NB4 (cell line): ENCODE measurements around the gene OTUB2.

ENCODE experiments used
- DNase-seq: peaks from one replicate; pipeline ENCODE4 v3.0.0; 2010; ENCODE audit warnings: low read depth
- H3K4me3 ChIP-seq: one replicate; pipeline ENCODE4 v1.5.1; 2011; ENCODE audit warnings: mild to moderate bottlenecking, low read depth, low read length, moderate library complexity
- MYC ChIP-seq: IDR thresholded peaks from 2 replicates; pipeline ENCODE4 v1.6.1; 2011; ENCODE audit warnings: low read depth, low read length
- POLR2A ChIP-seq: IDR thresholded peaks from 2 replicates; pipeline ENCODE4 v1.6.1; 2011; ENCODE audit warnings: mild to moderate bottlenecking; ENCODE audit not compliant: insufficient read length; ENCODE audit errors: extremely low read depth
- TF ChIP-seq, protein P1 (sequence below): IDR thresholded peaks from one replicate; pipeline ENCODE4 v1.5.1; 2012; ENCODE audit warnings: low read depth, low read length
- TF ChIP-seq, protein P2 (sequence below): IDR thresholded peaks from 2 replicates; pipeline ENCODE4 v1.6.1; 2011; ENCODE audit warnings: low read depth, low read length

OTUB2 gene

DNA sequence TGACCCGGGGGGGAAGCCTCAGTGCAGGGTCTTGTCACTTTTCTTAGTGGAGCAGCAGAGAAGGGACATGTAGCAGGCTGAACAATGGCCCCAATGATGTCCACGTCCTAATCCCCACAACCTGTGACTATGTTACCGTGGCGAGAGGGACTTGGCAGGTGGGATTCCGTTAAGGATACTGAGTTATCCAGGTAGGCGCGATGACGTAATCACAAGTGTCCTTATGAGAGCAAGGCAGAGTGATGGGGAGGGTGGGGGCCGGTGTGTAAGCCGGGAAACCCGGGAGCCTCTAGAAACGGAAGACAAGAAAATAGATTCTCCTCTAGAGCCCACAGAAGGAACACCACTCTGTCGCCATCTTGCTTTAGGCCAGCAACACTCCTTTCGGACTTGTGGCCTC lies 4.4 kb downstream of the OTUB2 start:
- no peak for DNase-seq
- H3K4me3 ChIP-seq, result no peak overlapping the region
- TF ChIP-seq POLR2A, result no peak
- TF ChIP-seq MYC, result no peak
- TF ChIP-seq, protein P1, sequence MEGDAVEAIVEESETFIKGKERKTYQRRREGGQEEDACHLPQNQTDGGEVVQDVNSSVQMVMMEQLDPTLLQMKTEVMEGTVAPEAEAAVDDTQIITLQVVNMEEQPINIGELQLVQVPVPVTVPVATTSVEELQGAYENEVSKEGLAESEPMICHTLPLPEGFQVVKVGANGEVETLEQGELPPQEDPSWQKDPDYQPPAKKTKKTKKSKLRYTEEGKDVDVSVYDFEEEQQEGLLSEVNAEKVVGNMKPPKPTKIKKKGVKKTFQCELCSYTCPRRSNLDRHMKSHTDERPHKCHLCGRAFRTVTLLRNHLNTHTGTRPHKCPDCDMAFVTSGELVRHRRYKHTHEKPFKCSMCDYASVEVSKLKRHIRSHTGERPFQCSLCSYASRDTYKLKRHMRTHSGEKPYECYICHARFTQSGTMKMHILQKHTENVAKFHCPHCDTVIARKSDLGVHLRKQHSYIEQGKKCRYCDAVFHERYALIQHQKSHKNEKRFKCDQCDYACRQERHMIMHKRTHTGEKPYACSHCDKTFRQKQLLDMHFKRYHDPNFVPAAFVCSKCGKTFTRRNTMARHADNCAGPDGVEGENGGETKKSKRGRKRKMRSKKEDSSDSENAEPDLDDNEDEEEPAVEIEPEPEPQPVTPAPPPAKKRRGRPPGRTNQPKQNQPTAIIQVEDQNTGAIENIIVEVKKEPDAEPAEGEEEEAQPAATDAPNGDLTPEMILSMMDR, result no peak
- TF ChIP-seq, protein P2, sequence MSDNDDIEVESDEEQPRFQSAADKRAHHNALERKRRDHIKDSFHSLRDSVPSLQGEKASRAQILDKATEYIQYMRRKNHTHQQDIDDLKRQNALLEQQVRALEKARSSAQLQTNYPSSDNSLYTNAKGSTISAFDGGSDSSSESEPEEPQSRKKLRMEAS, result no peak

DNA sequence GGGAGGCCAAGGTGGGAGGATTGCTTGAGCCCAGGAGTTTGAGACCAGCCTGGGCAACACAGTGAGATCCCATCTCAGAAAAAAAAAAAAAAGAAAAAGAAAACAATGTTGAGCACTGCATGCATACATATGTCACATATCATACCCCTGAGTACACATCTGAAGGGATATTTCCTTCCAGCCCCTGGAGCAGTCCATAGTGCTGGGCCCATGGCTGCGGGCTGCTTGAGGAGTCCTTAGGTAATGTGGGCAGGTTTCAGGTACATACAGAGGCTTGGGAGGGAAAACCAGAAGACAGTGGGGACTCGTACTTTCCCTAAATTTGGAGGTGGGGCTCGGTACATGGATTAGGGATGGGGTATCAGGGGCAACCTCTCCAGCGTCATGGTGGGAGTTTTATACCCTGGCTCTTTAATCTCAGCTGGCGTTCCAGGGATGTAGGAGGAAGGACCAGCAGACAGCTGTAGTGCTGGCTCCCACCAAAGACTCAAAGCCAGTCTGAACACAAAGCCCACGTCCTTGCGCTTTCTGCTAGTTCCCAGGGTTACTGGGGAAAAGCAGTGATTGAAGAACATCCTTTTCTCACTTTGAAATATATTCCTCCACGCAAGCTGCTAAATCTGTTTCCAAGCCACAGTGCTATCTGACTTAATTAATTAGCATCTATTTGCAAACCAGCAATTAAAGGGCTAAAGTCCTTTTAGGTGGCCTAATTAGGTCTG lies 5.2 kb downstream of the OTUB2 start:
- TF ChIP-seq, protein P2, result no peak
- TF ChIP-seq, protein P1, result no peak
- no peak for TF ChIP-seq POLR2A
- no peak for TF ChIP-seq MYC
- no peak overlapping the region for H3K4me3 ChIP-seq
- no peak for DNase-seq

DNA sequence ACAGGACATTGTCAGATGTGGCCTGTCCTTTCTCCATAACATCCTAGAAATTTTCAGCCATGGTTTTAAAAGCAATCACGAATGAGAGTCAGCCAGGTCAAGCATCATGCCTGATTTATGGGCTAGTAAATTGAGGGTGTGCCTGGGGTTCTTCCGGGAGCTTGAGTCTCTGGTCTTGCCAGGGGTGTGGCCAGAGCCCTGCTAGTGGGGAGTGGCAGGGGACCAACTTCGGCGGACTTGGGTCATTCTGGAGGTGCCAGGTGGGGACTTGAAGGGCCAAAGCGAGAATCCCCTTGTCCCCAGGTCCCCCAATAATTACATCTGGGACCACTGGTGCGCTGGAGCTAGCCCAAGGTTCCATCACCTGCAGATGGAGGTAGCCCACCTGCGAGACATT lies 5.7 kb downstream of the OTUB2 start:
- DNase-seq, result no peak

DNA sequence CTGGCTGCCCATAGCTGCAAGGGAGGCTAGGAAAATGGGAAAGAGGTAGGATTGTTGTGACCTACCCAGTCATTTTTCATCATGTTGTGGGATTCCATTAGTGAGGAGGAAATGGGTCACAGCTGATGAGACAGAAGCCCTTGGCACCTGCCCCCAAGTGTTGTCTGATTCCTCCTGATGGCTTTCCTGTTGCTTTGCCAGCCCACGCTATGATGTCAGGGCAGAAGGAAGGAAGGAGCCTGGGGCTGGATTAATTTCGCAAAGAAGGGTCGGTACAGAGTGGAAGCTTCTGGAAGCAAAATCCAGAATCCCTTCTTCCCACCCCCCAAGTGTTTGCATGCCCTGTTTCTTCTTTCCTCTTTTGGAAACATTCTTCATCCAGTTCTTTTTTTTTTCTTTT lies 8.7 kb downstream of the OTUB2 start:
- no peak overlapping the region for H3K4me3 ChIP-seq
- TF ChIP-seq MYC (no peak), POLR2A (no peak)
- TF ChIP-seq, protein P2, result no peak
- TF ChIP-seq, protein P1, result no peak
- no peak for DNase-seq

More for the DNA sequence above, 5.7 kb downstream of the OTUB2 start:
- TF ChIP-seq, protein P1, result no peak
- TF ChIP-seq MYC, result no peak
- TF ChIP-seq POLR2A, result no peak
- TF ChIP-seq, protein P2, result no peak
- H3K4me3 ChIP-seq, result no peak overlapping the region

DNA sequence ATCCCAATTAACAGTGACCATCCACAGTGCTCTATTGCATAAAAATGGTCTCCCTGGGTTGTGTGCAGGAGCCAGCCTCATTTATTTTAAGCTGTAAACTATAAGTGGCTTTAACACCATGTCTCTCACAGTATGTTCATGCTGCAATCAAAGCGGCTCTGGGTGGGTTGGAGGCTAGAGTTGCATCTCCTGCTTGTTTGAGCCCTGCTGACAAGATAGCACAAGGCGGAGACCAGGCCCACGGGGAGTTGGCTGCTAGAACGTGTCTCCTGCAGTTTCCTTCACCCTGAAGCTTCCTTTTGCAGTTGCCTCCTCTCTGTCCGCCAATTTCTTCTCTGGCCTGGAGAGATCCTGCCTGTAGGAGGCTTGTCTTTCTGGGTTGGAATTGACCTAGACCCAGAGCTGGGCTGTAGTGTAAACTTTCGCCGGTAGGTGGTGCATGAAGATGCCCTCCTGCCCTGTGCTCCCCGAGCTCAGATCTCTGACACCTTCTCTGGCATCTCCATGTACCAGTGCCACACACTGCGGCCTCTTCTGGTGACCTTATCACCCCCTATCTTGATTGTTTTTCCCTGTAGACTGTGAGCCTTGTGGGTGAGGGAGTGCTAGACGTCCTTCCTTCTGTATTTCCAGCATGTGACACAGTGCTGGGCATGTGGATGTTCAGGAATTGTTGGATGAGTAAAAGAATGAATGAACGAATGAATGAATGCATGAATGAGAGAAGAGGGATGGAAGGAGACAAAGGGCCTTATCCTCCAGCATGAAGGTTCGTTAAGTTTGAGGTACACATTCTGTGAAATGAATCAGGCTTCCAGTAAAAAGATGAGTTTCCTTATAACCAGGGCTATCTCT lies 10.4 kb downstream of the OTUB2 start:
- TF ChIP-seq, protein P1, result peak; percentile 76
- TF ChIP-seq POLR2A, result no peak
- no peak for TF ChIP-seq MYC
- no peak overlapping the region for H3K4me3 ChIP-seq
- DNase-seq, result peak; percentile 66
